Endothelial cell of umbilical vein (primary cell): ENCODE measurements around the gene RABIF. TPM values are rescaled to one million over a fixed set of nuclear protein-coding genes. Genes with fewer than 3 reads are reported as not detected.

ENCODE experiments used
- BruUV-seq: library from RNA; stranded (reverse); fragments of 400-500 nt; replicated peaks from 2 replicates; lab custom pipeline; 2021; lab: Mats Ljungman, UMichigan
- CTCF ChIA-PET: fragments of 300-600, 350-600 bp; sonication (Branson Sonifier 250); formaldehyde crosslinking; loops from one replicate; lab custom pipeline; 2021; ENCODE audit warnings: antibody characterized with exemption, inconsistent platforms; lab: Charles Lee
- POLR2A ChIA-PET: fragments of 300-600, 350-600 bp; sonication (Branson Sonifier 250); formaldehyde crosslinking; loops from one replicate; lab custom pipeline; 2021; ENCODE audit warnings: antibody characterized with exemption, inconsistent platforms; lab: Charles Lee
- DNase-seq: peaks from one replicate; pipeline ENCODE4 v3.0.0-alpha.2; 2011; ENCODE audit warnings: low read depth, low spot score
- FAIRE-seq: peaks from 2 replicates; lab custom pipeline; 2011; peaks lifted over from hg19 to GRCh38; lab: Jason Lieb, UNC
- H2AFZ ChIP-seq: 2 replicates; pipeline ENCODE4 v1.6.0; 2012; ENCODE audit warnings: low read depth, low read length, control low read depth, inconsistent platforms
- H3K27ac ChIP-seq: 2 replicates; pipeline ENCODE4 v1.5.1; 2011; ENCODE audit warnings: low read depth, mild to moderate bottlenecking, control low read depth, low read length, moderate library complexity; ENCODE audit not compliant: insufficient read depth
- H3K27me3 ChIP-seq, 2 experiments: 2 replicates each; pipeline versions ENCODE4 v1.6.0 to v1.6.1; 2011; ENCODE audit warnings: low read length in 2 of 2, mixed read lengths in 1 of 2; ENCODE audit not compliant: control insufficient read depth in 2 of 2, insufficient read depth in 2 of 2
- H3K36me3 ChIP-seq, 2 experiments: 2 replicates in 1 of 2; 3 replicates in 1 of 2; pipeline ENCODE4 v1.5.1; 2011; ENCODE audit warnings: low read length in 2 of 2, mild to moderate bottlenecking in 1 of 2, moderate library complexity in 1 of 2; ENCODE audit not compliant: control insufficient read depth in 2 of 2, insufficient read depth in 2 of 2; ENCODE audit errors: extremely low read depth in 1 of 2
- H3K4me1 ChIP-seq: 3 replicates; pipeline ENCODE4 v1.5.1; 2011; ENCODE audit warnings: mild to moderate bottlenecking, low read length; ENCODE audit not compliant: control insufficient read depth, insufficient read depth; ENCODE audit errors: extremely low read depth
- H3K4me2 ChIP-seq: 2 replicates; pipeline ENCODE4 v1.6.1; 2011; ENCODE audit warnings: low read length, control low read depth, mixed read lengths; ENCODE audit not compliant: insufficient read depth
- H3K4me3 ChIP-seq, 3 experiments: fragments of 200-600 bp in 1 of 3; sonication (generic), shearing (Covaris generic) in 1 of 3; replicated peaks in 1 of 3; 2 replicates each; pipeline ENCODE4 v1.5.1; 2011 to 2016; ENCODE audit warnings: control low read depth in 3 of 3, low read length in 3 of 3, mild to moderate bottlenecking in 2 of 3, inconsistent platforms in 1 of 3, low read depth in 1 of 3, moderate library complexity in 1 of 3; ENCODE audit not compliant: insufficient read depth in 1 of 3
- H3K79me2 ChIP-seq: 2 replicates; pipeline ENCODE4 v1.6.0; 2012; ENCODE audit warnings: low read length, inconsistent platforms; ENCODE audit not compliant: control insufficient read depth, insufficient read depth
- H3K9ac ChIP-seq: replicated peaks from 2 replicates; pipeline ENCODE3; 2011; ENCODE audit warnings: low read length, control low read depth; ENCODE audit not compliant: insufficient read depth; ENCODE audit errors: extremely low read depth
- H3K9me1 ChIP-seq: replicated peaks from 3 replicates; pipeline ENCODE4 v1.6.0; 2011; ENCODE audit warnings: mild to moderate bottlenecking, low read length; ENCODE audit not compliant: control insufficient read depth, insufficient read depth; ENCODE audit errors: extremely low read depth
- H3K9me3 ChIP-seq: replicated peaks from 2 replicates; pipeline ENCODE4 v1.5.1; 2012; ENCODE audit warnings: low read length, inconsistent platforms; ENCODE audit not compliant: control insufficient read depth, insufficient read depth
- H4K20me1 ChIP-seq: replicated peaks from 2 replicates; pipeline ENCODE3; 2011; ENCODE audit warnings: mild to moderate bottlenecking, low read length; ENCODE audit not compliant: control insufficient read depth, insufficient read depth; ENCODE audit errors: extremely low read depth
- CTCF ChIP-seq, 2 donors: IDR thresholded peaks; 1 replicate in 1 of 2; 2 replicates in 1 of 2; pipeline ENCODE4 v1.5.1; 2011; ENCODE audit warnings: low read length in 2 of 2, mild to moderate bottlenecking in 2 of 2, moderate library complexity in 2 of 2, control low read depth in 1 of 2, inconsistent platforms in 1 of 2, low read depth in 1 of 2; ENCODE audit not compliant: insufficient read depth in 1 of 2; ENCODE audit errors: extremely low read depth in 1 of 2
- EZH2 ChIP-seq: IDR thresholded peaks from 2 replicates; pipeline ENCODE4 v1.6.1; 2012; ENCODE audit warnings: borderline replicate concordance, low read depth, mild to moderate bottlenecking, moderate library complexity, low read length, inconsistent platforms; ENCODE audit not compliant: severe bottlenecking
- FOS ChIP-seq: IDR thresholded peaks from 2 replicates; pipeline ENCODE4 v1.6.1; 2011; ENCODE audit warnings: mild to moderate bottlenecking, low read length, moderate library complexity, borderline replicate concordance; ENCODE audit not compliant: insufficient read depth
- GATA2 ChIP-seq: IDR thresholded peaks from 2 replicates; pipeline ENCODE4 v1.7.0; 2011; ENCODE audit warnings: low read depth, mild to moderate bottlenecking, moderate library complexity, mixed read lengths, low read length; ENCODE audit not compliant: insufficient read length, insufficient read depth
- JUN ChIP-seq: IDR thresholded peaks from 2 replicates; pipeline ENCODE4 v1.6.1; 2011; ENCODE audit warnings: borderline replicate concordance, low read depth; ENCODE audit not compliant: insufficient read length, insufficient read depth
- MYC ChIP-seq: IDR thresholded peaks from one replicate; pipeline ENCODE4 v1.6.1; 2011; ENCODE audit warnings: mild to moderate bottlenecking, low read depth, low read length
- POLR2A ChIP-seq: IDR thresholded peaks from 2 replicates; pipeline ENCODE4 v1.6.1; 2012; ENCODE audit warnings: low read depth, mild to moderate bottlenecking, control low read depth, low read length
- POLR2AphosphoS5 ChIP-seq: IDR thresholded peaks from 2 replicates; pipeline ENCODE4 v1.6.1; 2012; ENCODE audit warnings: low read depth, mild to moderate bottlenecking, control low read depth, low read length, moderate library complexity; ENCODE audit not compliant: insufficient read depth
- dilution Hi-C: fragments of 300-500 bp; cut with MboI; formaldehyde crosslinking; loops from one replicate; pipeline ENCODE4 v1.15.0; 2019; ENCODE audit warnings: low sequenced_read_pairs; ENCODE audit not compliant: extremely low pct_ligation_motif_present
- intact Hi-C: fragments of 100-400 bp; cut with micrococcal nuclease; formaldehyde crosslinking; loops from one replicate; pipeline ENCODE4 v1.10.0; 2022
- polyA plus RNA-seq, 4 experiments: library from polyadenylated mRNA; depleted of rRNA in 3 of 4; stranded (reverse) in 3 of 4; unstranded in 1 of 4; fragments of >200 nt; gene quantifications; 2 replicates each; pipeline versions ENCODE4 v1.2.1 to v1.2.3, GENCODE V29; 2011 to 2012; ENCODE audit warnings: missing spikeins in 1 of 4
- total RNA-seq: library from RNA; stranded (reverse); gene quantifications from 2 replicates; pipeline ENCODE4 v1.2.3, GENCODE V29; 2021
- TF ChIP-seq, protein P1 (sequence below): IDR thresholded peaks from 2 replicates; pipeline ENCODE4 v1.6.1; 2011; ENCODE audit not compliant: insufficient read depth, insufficient read length

RABIF gene
- total and polyA plus RNA-seq, 2 donors (not counting 3 experiments of a cell fraction or from before 2014, with no cell fraction given) = 15.8 to 17.1 TPM

GRCh38 chr1:202837746-202838262 is 51.1 kb downstream of the RABIF start:
- BruUV-seq = no TSS peak
- H3K27me3 ChIP-seq = peaks cover 7 to 12% of the 10 kb centered on the region in 2 experiments
- H3K36me3 ChIP-seq = no peaks in the 10 kb centered on the region
- ChIA-PET CTCF (no interaction called here), POLR2A (no interaction called here)
- intact Hi-C loops (no loop called here), dilution Hi-C loops (no loop called here)
- H4K20me1 ChIP-seq = no peaks in the 10 kb centered on the region
- H3K9ac ChIP-seq = no peak overlapping the region
- H3K9me3 ChIP-seq = no peaks in the 10 kb centered on the region
- DNase-seq (no peak), FAIRE-seq (no peak)
- H3K27ac ChIP-seq = no peak overlapping the region
- no peaks in the 10 kb centered on the region for H3K79me2 ChIP-seq
- no peaks in the 10 kb centered on the region for H3K4me1 ChIP-seq
- no peaks in the 10 kb centered on the region for H3K9me1 ChIP-seq
- H3K4me3 ChIP-seq = no peak overlapping the region
- H3K4me2 ChIP-seq = no peak overlapping the region
- no peak overlapping the region for H2AFZ ChIP-seq
- TF ChIP-seq, protein P1, sequence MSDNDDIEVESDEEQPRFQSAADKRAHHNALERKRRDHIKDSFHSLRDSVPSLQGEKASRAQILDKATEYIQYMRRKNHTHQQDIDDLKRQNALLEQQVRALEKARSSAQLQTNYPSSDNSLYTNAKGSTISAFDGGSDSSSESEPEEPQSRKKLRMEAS = no peak
- TF ChIP-seq CTCF (IDR thresholded peaks at IDR 0.05; ENCODE audit: extremely low read depth in 1 of 2, insufficient read depth in 1 of 2, low read depth in 1 of 2, low read length in 2 of 2) (no peak), JUN (no peak), POLR2A (no peak), EZH2 (no peak), MYC (no peak), FOS (no peak), POLR2AphosphoS5 (no peak), GATA2 (no peak)
